GM19463 (cell line): ENCODE data around the gene TRIM66.
"Not testable (repeated sequence)": the region's sequence is repeated elsewhere in the genome, so short reads cannot be mapped to it uniquely, and the experiment has no call there.

Experiments
- ATAC-seq: cut with Tn5 transposase; IDR thresholded peaks from one replicate; pipeline ENCODE4 v1.9.1; 2021; ENCODE audit warnings: mild to moderate bottlenecking, moderate library complexity; ENCODE audit not compliant: unreplicated experiment

Gene TRIM66

DNA sequence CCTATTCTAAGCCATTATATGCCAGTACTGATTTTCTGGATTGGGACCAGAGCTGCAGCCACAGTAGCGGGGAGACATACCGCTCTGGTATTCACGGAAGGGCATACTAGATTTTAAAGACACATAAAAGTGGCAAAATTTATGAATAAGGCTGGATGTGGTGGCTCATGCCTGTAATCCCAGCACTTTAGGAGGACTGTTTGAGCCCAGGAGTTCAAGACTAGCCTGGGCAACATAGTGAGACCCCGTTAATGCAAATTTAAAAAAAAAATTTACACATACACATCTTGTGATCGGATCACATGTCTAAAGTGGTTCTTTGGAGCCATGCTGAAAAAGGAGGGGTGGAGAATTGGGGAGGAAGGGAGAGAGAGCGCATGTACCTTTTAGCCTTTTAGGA, 9.1 kb upstream of the TRIM66 start:
- ATAC-seq, result no peak

GRCh38 chr11:8690374-8691342, 8.2 kb upstream of the TRIM66 start:
- ATAC-seq, result no peak

DNA sequence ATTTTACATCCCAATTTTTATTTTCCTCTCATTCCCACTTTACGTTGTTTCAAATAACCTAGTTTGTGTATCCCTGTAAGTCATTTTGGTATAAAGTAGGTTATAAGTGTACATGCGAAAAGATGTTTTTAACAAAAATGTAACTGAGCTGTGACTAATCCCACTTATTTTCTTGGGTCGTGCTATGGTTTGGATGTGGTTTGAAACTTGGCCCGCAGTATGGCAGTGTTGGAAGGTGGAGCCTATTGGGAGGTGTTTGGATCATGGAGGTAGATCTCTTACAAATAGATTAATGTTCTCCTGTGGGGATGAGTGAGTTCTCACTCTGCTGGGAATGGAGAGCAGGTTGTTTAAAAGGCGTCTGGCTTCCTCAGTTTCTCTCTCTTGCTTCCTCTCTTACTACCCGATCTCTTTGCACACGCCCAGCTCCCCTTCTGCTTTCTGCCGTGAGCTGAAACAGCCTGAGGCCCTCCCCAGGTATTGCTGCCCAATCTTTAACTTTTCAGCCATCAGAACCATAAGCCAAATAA, 7.3 kb upstream of the TRIM66 start:
- ATAC-seq, result no peak

DNA sequence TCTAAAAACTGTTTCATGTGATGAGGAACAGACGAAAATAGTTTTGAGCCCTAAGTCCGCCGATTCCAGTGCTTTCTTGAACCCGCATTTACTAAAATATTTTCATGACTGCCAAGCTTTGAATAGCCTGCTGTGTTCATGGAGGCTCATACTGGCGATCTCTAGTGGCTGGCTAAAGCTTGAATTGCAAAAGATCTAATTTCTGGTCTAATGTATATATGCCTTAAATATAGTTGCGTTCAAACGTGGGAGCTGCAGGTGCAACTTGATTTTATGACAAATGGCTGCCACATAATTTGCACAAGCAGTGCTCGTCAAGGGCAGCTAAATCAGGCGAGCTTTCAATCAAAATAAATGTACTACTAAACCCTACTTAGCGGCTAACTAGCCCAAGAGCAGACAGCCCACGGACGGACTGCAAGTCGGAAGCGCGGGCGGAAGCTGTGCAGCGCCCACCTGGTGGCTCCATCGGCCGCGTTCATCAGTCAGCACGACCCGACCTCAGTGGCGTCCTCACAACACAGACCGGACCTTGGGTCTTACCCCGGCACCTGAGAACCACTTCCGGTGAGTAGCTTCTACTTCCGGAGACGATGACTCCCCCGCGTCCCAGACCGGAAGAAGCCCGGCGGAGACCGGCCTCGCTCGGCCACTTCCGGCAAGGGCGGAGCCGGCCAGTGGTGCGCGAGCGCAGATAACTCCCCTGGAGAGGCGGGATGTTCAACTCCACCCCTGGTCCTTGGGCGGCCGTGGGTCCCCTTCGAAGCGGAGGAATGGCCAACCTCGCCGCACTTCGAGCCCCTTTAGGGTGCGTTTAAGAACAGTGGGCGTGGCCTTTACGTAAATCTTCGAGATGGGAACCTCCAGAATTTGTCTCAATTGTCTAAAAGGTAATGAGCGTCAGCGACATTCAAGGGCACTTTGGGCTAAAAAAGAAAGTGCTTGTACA, 6.2 kb upstream of the TRIM66 start:
- ATAC-seq, result peak; percentile 97

GRCh38 chr11:8686325-8686724, 3.9 kb upstream of the TRIM66 start:
- ATAC-seq, result no peak

GRCh38 chr11:8685820-8686219, 3.4 kb upstream of the TRIM66 start:
- no peak for ATAC-seq

- no peak for ATAC-seq
These were observed 2.8 kb upstream of the TRIM66 start for GRCh38 chr11:8685306-8685705.

- no peak for ATAC-seq
These were observed 2.3 kb upstream of the TRIM66 start for GRCh38 chr11:8684600-8685290.

GRCh38 chr11:8683115-8683807, 796 bp upstream of the TRIM66 start:
- ATAC-seq, result no peak

- ATAC-seq, result no peak
These were observed 595 bp downstream of the TRIM66 start for GRCh38 chr11:8681837-8682302.

DNA sequence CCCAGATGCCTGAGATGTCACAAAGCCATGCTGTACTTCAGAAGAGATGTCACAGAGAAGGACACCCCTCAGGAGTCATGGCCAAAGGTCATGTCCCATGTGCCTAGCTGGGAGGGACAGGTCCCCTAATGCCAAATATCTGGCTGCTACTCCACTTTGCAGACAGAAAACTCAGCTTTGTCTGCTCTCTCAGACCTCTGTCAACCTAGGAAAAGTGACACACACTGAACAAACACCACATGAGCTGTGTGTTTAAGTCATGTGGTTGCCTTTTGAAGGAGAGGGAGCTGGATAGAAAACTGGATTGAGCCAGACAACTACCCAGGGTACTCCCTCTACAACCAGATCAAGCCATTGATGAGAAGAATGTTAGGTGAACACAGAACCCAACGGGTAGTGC, 3.5 kb downstream of the TRIM66 start:
- no peak for ATAC-seq

GRCh38 chr11:8676458-8676857, 6.0 kb downstream of the TRIM66 start:
- ATAC-seq, result no peak

DNA sequence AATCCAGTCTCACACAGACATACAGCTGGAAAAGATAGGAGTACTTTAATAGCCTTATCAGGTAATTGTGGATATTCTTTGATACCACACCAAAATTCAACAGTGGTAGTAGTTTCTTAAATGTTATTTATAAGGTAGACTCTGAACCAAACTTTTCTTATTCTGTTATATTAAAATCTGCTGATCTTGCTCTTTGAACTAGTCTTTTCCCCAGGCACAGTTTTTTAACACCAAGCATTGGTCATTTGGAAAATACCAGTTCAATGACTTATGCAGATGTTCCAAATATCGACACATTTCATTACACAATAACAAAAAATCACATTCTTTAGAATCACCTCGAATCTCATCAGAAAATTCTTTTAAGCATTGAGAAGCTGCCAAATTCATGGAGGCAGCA, 7.6 kb downstream of the TRIM66 start:
- no peak for ATAC-seq

- ATAC-seq, result no peak
These were observed 10.1 kb downstream of the TRIM66 start for GRCh38 chr11:8672346-8672745.

DNA sequence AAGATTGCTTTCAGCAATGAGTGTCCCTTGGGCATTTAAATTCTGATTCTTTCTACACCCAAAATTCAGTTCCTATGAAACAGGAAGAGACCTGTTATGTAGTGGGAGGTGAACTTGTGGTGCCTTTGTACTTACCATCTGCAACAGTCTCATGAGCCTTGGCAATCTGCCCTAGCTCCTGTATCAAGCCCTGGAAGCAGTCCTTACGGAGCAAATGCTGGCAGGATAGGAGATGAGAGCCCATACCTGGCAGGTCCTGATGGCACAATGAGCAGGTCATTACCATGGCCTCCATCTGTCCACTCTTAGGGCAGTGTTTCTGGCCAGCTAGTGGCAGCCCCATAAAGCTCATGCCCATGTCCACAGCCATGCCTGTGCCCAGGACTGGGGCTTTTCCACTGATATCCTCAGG, 10.8 kb downstream of the TRIM66 start:
- no peak for ATAC-seq

DNA sequence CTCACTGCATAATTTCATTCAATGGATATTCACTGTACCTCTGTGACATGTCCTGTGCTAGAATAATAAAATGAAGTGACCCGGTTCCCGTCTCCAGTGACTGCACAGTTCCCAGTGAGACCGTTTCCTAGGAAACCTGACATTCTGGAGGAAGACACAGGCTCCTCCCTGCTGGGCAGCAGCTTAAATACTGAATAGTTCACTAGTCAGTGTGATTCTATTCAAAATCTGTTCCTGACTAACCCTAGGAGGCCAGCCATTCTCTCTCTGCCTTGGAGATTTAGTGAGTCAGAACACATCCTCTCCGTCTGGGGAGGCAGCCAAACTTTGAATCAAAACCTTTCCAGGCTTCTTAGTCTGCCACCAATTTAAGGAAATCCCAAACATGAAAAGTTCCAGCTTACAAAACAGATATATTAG, 11.3 kb downstream of the TRIM66 start:
- no peak for ATAC-seq

DNA sequence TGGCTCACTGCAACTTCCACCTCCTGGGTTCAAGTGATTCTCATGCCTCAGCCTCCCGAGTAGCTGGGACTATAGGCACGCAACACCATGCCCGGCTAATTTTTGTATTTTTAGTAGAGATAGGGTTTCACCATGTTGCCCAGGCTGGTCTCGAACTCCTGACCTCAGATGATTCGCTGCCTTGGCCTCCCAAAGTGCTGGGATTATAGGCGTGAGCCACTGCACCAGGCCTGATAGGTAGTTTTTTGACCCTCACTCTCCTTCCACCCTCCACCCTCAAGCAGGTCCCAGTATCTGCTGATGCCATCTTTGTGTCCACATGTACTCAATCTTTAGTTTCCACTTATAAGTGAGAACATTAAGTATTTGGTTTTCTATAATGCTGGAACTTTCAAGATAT, 12.4 kb downstream of the TRIM66 start:
- not testable (repeated sequence) for ATAC-seq

- ATAC-seq, result no peak
These were observed 17.2 kb downstream of the TRIM66 start for GRCh38 chr11:8665222-8665621.

DNA sequence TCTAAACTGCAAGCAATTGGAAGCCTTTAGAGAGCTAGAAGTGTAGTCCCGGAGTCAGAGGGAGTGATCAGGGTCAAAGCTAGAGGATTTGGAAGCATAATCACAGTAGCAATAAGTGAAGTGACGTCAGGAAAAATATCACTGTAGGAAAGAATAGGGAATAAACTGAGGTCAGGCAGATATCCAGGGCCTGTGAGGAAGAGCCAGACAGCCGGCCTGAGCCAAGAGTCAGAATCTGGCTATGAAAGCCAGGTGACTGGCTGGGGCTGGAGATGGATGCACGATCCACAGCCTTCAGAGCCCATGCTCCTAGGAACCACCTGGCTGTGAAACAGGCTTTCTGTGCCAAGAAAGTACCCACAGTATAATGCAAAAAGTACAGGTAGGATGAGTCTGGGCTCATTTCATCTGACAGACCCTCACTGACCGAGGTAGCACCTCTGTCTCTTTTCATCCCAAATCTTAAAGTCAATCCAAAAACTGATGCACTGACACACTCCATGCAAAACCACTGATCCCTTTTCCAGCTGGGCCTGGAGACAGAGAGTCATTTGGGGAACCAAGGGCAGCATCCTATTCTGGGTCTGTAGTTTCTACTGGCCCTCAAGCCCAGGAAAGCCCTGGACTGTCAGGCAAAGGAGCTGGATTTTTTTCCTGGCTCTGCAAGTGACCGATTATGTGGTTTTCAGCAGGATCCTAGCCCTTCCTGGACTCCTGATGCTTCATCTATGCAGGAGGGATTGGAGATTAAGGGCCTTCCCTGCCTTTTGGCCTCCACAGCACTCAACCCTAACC, 21.3 kb downstream of the TRIM66 start:
- no peak for ATAC-seq
